GM13976 (cell line): ENCODE measurements around the gene RNF32.

Source experiments
- DNase-seq: peaks from one replicate; pipeline ENCODE4 v3.0.0; 2012; ENCODE audit warnings: low spot score
- CTCF ChIP-seq: IDR thresholded peaks from 2 replicates; pipeline ENCODE4 v1.5.1; 2012; ENCODE audit warnings: borderline replicate concordance, mild to moderate bottlenecking; ENCODE audit not compliant: insufficient read depth; ENCODE audit errors: extremely low read depth, missing control alignments, control extremely low read depth
- in situ Hi-C: fragments of 300-500 bp; cut with MboI; formaldehyde crosslinking; loops from one replicate; pipeline ENCODE4 v1.12.0; 2022; ENCODE audit warnings: low sequenced_read_pairs, mixed read lengths, inconsistent platforms; ENCODE audit not compliant: unreplicated experiment

Gene RNF32

DNA sequence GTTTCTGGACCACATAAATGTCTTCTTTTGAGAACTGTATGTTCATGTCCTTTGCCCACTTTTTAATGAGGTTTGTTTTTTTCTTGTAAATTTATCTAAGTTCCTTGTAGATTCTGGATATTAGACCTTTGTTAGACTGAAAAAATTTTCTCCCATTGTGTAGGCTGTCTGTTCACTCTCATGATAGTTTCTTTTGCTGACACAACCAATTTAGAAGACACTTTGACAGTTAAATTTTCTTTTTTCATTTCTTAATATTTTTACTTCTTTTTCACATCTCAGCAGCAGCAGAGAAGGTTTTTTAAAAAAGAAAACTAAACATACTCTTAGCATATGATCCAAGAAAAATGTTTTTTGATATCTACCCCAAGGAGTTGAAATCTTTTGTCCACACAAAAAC lies 61.8 kb downstream of the RNF32 start:
- TF ChIP-seq CTCF = no peak
- no peak for DNase-seq
- in situ Hi-C loops = no loop called here

DNA sequence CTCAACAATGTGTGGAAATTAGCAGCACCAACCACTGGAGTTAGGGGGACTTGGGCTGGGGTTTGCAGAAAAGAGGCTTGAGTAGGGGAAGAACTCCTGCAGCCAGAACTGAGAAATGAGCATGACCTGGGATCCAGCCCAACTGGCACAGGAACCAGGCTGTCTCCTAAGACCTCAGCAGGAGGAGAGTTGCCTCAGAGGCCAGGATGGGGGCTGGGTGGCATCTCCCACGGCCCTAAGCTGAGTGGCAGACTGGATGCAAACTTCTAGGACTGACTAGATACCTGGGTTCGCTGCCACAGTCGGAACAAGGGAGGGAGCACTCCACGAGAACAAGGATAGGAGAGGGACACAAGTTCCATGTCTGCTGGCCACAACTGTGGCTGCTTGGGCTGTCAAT lies 62.6 kb downstream of the RNF32 start:
- TF ChIP-seq CTCF = no peak
- DNase-seq = no peak
- in situ Hi-C loops = no loop called here

DNA sequence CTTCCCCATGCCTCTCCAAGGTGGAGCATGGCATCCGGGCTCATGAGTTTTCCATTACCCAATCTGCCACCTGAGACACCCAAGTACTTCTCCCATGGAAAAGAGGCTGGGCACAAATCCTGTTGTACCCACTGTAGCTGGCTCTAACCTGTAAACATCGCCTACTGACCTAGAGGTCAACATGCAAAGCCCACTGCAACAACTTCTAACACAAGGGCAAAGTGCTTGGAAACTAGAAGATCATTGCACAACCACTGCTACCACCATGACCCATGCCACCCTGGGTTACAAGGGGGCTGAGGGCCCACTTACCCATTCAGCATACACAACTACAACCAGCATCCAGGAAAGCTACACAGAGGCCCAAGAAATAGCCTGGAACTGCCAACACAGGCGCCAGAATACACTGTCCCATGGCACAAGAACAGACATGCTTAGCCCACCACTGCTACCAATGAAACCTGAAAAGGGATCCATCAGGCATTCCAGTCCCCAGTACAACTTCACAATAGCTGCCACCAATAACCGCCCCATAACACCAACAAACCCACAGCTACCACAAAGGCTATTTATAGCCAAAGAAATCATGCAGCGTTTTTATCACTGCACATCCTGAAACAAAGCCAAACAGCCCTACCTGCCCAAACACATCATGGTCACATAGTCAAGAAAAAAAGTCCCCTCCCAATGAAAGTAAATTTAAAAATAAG lies 63.4 kb downstream of the RNF32 start:
- peak; percentile 14 for DNase-seq
- in situ Hi-C loops = no loop called here
- no peak for TF ChIP-seq CTCF

DNA sequence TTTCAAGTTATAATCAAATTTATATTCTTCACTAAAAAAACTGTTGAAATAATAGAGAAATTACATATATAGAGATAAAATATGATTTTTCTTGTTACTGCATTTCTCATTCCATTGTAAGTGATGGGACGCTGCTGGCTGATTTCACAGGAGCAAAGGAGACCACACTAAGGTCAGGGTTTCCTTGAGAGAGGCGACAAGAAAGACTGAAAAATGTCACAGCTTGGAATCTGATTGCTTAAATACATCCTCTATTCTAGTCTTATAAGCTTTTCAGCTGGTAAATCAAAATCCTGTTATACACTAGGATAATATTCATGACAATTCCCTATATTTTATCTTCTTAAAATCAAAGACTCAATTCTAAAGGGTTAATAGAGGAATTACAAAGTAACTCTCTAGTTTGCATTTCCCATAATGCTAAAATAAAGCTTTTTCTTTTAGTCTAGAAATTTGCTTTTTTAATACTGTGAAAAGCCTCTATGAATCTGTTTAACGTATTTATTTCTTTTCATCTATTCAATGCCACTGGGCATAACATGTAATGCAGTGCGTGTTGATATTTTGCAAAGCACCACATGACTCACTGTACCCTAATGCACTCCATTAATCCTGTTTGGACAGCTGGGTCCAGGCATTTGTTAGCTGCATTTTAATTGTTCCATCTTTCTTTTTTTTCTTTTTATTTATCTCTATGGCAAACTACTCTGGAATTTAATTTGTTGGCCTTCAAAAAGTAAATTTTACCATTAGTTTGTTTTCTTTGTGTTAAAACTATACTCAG lies 81.7 kb downstream of the RNF32 start:
- in situ Hi-C loops = no loop called here
- DNase-seq = no peak
- no peak for TF ChIP-seq CTCF

DNA sequence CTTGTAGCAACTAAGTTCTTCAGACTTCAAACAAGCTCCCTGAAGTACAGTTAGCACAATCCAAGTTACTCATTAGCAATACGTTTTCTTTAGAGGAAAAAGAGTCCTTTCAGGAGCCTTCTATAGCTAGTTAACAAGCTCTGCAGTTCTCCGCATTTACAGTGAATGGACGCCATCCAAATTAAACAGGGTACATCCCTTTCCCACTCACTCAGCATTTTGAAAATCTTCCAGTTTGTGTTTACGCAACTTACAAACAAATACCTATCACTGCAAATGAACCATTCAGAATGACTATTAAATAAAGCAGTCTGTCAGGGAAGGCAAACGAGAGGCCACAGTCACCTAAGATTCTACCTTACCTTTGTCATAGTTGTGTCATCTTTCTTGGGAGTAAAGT lies 84.5 kb downstream of the RNF32 start:
- DNase-seq = no peak
- in situ Hi-C loops = no loop called here
- no peak for TF ChIP-seq CTCF

- in situ Hi-C loops = no loop called here
Measured at GRCh38 chr7:156725936-156726335, 85.4 kb downstream of the RNF32 start.

More at GRCh38 chr7:156725936-156726335, 85.4 kb downstream of the RNF32 start:
- no peak for TF ChIP-seq CTCF
- DNase-seq = no peak
